BJ (cell line): ENCODE results near the gene PRIM2. TPM values are rescaled to one million over a fixed set of nuclear protein-coding genes. Genes with fewer than 3 reads are reported as not detected.
"Not testable (repeated sequence)": the region's sequence is repeated elsewhere in the genome, so short reads cannot be mapped to it uniquely, and the experiment has no call there.

Source experiments
- CTCF ChIA-PET: fragments of 350-600 bp; formaldehyde crosslinking; extraction: SDS; loops from one replicate; lab custom pipeline; 2021; ENCODE audit warnings: antibody characterized with exemption, inconsistent platforms; lab: Yijun Ruan, JAX
- POLR2A ChIA-PET: fragments of 300-600 bp; sonication (Branson Sonifier 250); formaldehyde crosslinking; extraction: SDS; loops from one replicate; lab custom pipeline; 2021; ENCODE audit warnings: antibody characterized with exemption; lab: Charles Lee
- DNase-seq: peaks from one replicate; pipeline ENCODE4 v3.0.0-alpha.2; 2011; ENCODE audit warnings: low read depth
- H3K27me3 ChIP-seq: 2 replicates; pipeline ENCODE4 v1.6.0; 2011; ENCODE audit warnings: low read length; ENCODE audit not compliant: control insufficient read depth, insufficient read depth
- H3K36me3 ChIP-seq: 2 replicates; pipeline ENCODE4 v1.5.1; 2011; ENCODE audit warnings: low read length; ENCODE audit not compliant: control insufficient read depth, insufficient read depth
- H3K4me3 ChIP-seq: 2 replicates; pipeline ENCODE4 v1.5.1; 2011; ENCODE audit warnings: low read depth, mild to moderate bottlenecking, control low read depth, low read length
- CTCF ChIP-seq: IDR thresholded peaks from 2 replicates; pipeline ENCODE4 v1.5.1; 2011; ENCODE audit warnings: low read depth, mild to moderate bottlenecking, control low read depth, inconsistent platforms, low read length, moderate library complexity; ENCODE audit not compliant: insufficient read depth
- polyA plus RNA-seq: library from polyadenylated mRNA; depleted of rRNA; stranded (reverse); fragments of >200 nt; gene quantifications from 2 replicates; pipeline ENCODE4 v1.2.3, GENCODE V29; 2011; rRNA removed
- small RNA-seq: library from RNA; depleted of rRNA; stranded (forward); fragments of <200 nt; gene quantifications from one replicate; pipeline ENCODE3, GENCODE V24; 2012; ENCODE audit warnings: low replicate concordance, low read depth; ENCODE audit not compliant: insufficient read length

PRIM2 gene
- polyA plus RNA-seq, 1 experiment = 12.5 TPM

- peak; percentile 27; the same call in 1 of the 2 replicates for TF ChIP-seq CTCF
- H3K27me3 ChIP-seq, H3K36me3 ChIP-seq, H3K4me3 ChIP-seq, POLR2A ChIA-PET, CTCF ChIA-PET: not testable (repeated sequence)
- peak; percentile 6 for DNase-seq
Observed at GRCh38 chr6:57671937-57672627, 354.7 kb downstream of the PRIM2 start.

- H3K4me3 ChIP-seq, DNase-seq, CTCF ChIA-PET, H3K27me3 ChIP-seq, POLR2A ChIA-PET, H3K36me3 ChIP-seq: not testable (repeated sequence)
Observed at GRCh38 chr6:57673281-57673680, 355.9 kb downstream of the PRIM2 start.

- H3K36me3 ChIP-seq, H3K27me3 ChIP-seq, POLR2A ChIA-PET, H3K4me3 ChIP-seq, DNase-seq: not testable (repeated sequence)
- CTCF ChIA-PET = interaction anchor here (0.7 kb wide), 1 partner anchor 163 kb away, joined by 3 read pairs; no protein-coding TSS in a partner anchor
Observed at GRCh38 chr6:57675386-57675785, 358.0 kb downstream of the PRIM2 start.

- DNase-seq, H3K27me3 ChIP-seq, POLR2A ChIA-PET, H3K4me3 ChIP-seq, CTCF ChIA-PET, H3K36me3 ChIP-seq: not testable (repeated sequence)
Observed at GRCh38 chr6:57696382-57696781, 379.0 kb downstream of the PRIM2 start.

Small RNA genes lying within 50 kb of the gene (small RNA-seq; reads per million reads assigned to genes)
- gene MIR548U = 2.7 reads per million, percentile 32 among the genes with 10 or more reads in this experiment

Other genes starting within 250 kb of the PRIM2 start
- gene ZNF451, start 227.4 kb upstream of the PRIM2 start, polyA plus RNA-seq = 12.4 and 25.0 TPM in 2 replicates
- 11.2 and 22.1 TPM in 2 replicates for gene BAG2, start 145.3 kb upstream of the PRIM2 start, polyA plus RNA-seq
- 20.6 and 51.0 TPM in 2 replicates for gene RAB23, start 95.3 kb upstream of the PRIM2 start, polyA plus RNA-seq